ENCODE measurements around the gene RTKN2. TPM values are rescaled to one million over a fixed set of nuclear protein-coding genes. Genes with fewer than 3 reads are reported as not detected.

Gene RTKN2
- total RNA-seq, 1 experiment from 2014 or later, result 14.4 TPM

DNA sequence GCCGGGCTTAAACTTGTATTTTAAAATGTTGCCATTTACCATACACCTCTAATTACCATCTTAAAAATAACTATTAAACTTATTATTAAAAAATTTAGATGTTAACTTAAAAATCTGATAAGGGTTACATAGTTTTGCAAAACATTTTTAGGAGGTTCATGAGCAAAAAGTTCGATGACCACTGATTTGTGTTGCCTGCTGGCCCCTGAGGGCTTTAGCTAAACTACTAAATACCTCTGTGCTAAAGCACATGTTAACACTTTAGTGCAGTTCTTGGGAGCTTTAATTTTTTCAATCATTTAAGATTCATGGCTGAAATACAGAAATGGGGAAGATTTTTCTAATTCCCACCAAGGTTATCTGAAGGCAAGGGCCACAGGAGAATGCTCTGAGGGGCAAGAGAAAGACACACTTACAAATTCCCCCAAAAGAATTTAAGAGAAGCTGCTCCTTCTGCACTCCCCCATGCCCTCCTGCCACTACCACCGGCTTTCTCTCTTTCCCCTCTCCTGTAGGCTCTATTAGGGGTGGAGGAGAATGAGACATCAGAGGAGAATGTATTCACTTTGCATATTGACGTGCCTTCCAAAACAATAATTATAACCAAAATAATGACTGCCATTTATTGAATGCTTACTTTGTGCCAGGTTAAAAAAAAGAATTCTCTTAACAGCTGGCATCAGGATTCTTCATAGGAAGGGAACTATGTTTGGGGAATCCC, 106.2 kb downstream of the RTKN2 start:
- H3K4me1 Mint-ChIP-seq, result peaks cover 0 to 6% of the 10 kb centered on the region in 2 experiments; a peak in 2 of 4 replicates
- no peaks in the 10 kb centered on the region for H3K79me1 ChIP-seq (ENCODE audit: insufficient read depth, low read depth, low read length, poor library complexity, severe bottlenecking)
- no peak overlapping the region for H3K27ac Mint-ChIP-seq
- no peak overlapping the region for H2BK20ac ChIP-seq (ENCODE audit: low read depth, low read length, poor library complexity, severe bottlenecking)
- H3K23me2 ChIP-seq (ENCODE audit: insufficient read length, low read depth, low read length, poor library complexity, severe bottlenecking), result no peaks in the 10 kb centered on the region
- H2BK5ac ChIP-seq (ENCODE audit: insufficient read length, low read length), result no peak overlapping the region
- no peak overlapping the region for H2AFZ ChIP-seq (ENCODE audit: low read length)
- no peak overlapping the region for H4K8ac ChIP-seq (replicated peaks; ENCODE audit: insufficient read length, low read depth, low read length)
- no peaks in the 10 kb centered on the region for H3K36me3 Mint-ChIP-seq (ENCODE audit: insufficient read depth in 1 of 3, low read depth in 3 of 3)
- H2BK15ac ChIP-seq (ENCODE audit: low read depth, low read length), result no peak overlapping the region
- no peak overlapping the region for H3K4ac ChIP-seq (ENCODE audit: low read depth, low read length)
- no peak overlapping the region for H3K14ac ChIP-seq (ENCODE audit: insufficient read depth, low read length)
- H3K27me3 ChIP-seq (ENCODE audit: insufficient read depth, low read length), result no peaks in the 10 kb centered on the region
- H3K9ac ChIP-seq (ENCODE audit: extremely low read depth, insufficient read length, low read length), result no peak overlapping the region
- H3K4me1 ChIP-seq (ENCODE audit: insufficient read depth, low read length), result no peaks in the 10 kb centered on the region
- H2AK5ac ChIP-seq (ENCODE audit: insufficient read length, low read length), result no peak overlapping the region
- WGBS (ENCODE audit: extremely low coverage, insufficient read length, low lambda C conversion rate), result no CpG with 5 or more reads among the region's 4 CpGs
- H3K27me3 Mint-ChIP-seq (ENCODE audit: low read depth), result no peaks in the 10 kb centered on the region
- H4K5ac ChIP-seq (ENCODE audit: insufficient read length, low read depth, low read length), result no peak overlapping the region
- no peak overlapping the region for H4K91ac ChIP-seq (ENCODE audit: insufficient read length, low read depth, low read length)
- no peak for DNase-seq
- no peak overlapping the region for H3K56ac ChIP-seq (ENCODE audit: insufficient read length, low read depth, low read length)
- no peaks in the 10 kb centered on the region for H3K9me3 Mint-ChIP-seq
- no peaks in the 10 kb centered on the region for H3K79me2 ChIP-seq (ENCODE audit: insufficient read depth, low read length)
- H2BK120ac ChIP-seq (ENCODE audit: low read depth, low read length, poor library complexity, severe bottlenecking), result no peak overlapping the region
- H3K4me2 ChIP-seq (ENCODE audit: insufficient read depth, insufficient read length, low read length), result no peak overlapping the region
- no peak overlapping the region for H2BK12ac ChIP-seq (ENCODE audit: insufficient read length, low read depth, low read length)
- H3K18ac ChIP-seq (ENCODE audit: insufficient read length, low read depth, low read length), result no peak overlapping the region
- H4K20me1 ChIP-seq (ENCODE audit: control insufficient read depth, insufficient read depth, insufficient read length), result no peaks in the 10 kb centered on the region
- TF ChIP-seq, protein P1, sequence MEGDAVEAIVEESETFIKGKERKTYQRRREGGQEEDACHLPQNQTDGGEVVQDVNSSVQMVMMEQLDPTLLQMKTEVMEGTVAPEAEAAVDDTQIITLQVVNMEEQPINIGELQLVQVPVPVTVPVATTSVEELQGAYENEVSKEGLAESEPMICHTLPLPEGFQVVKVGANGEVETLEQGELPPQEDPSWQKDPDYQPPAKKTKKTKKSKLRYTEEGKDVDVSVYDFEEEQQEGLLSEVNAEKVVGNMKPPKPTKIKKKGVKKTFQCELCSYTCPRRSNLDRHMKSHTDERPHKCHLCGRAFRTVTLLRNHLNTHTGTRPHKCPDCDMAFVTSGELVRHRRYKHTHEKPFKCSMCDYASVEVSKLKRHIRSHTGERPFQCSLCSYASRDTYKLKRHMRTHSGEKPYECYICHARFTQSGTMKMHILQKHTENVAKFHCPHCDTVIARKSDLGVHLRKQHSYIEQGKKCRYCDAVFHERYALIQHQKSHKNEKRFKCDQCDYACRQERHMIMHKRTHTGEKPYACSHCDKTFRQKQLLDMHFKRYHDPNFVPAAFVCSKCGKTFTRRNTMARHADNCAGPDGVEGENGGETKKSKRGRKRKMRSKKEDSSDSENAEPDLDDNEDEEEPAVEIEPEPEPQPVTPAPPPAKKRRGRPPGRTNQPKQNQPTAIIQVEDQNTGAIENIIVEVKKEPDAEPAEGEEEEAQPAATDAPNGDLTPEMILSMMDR (conservative IDR thresholded peaks at IDR 0.05), result no peak
- H3K27ac ChIP-seq (ENCODE audit: insufficient read length, low read depth, low read length), result no peak overlapping the region
- no peak overlapping the region for H3K23ac ChIP-seq (ENCODE audit: insufficient read length, low read depth, low read length)
- H3K9me3 ChIP-seq (ENCODE audit: control insufficient read depth, low read depth, low read length), result no peaks in the 10 kb centered on the region
- no peak overlapping the region for H3K4me3 Mint-ChIP-seq
- no peak overlapping the region for H3T11ph ChIP-seq (ENCODE audit: low read length)

Measured in H9 (cell line).